Stimulated activated CD8-positive, alpha-beta memory T cell treated with anti-CD3 and anti-CD28 coated beads, Interleukin-12 subunit alpha, Interleukin-12 subunit beta, amount 100 ng/mL, for 4 hours (primary cell): ENCODE results near the gene ABCB6.

Source experiments
- DNase-seq: peaks from one replicate; pipeline ENCODE4 v3.0.0-alpha.2; 2020; ENCODE audit warnings: low read depth

Gene ABCB6

GRCh38 chr2:219245148-219245898 lies 26.6 kb upstream of the ABCB6 start, which contains the start of the genes GLB1L and STK16:
Gene GLB1L (minus strand): TSS chr2:219245444. CDS start chr2:219243573, 1,871 bp downstream.
Gene STK16 (plus strand): TSS chr2:219245479. CDS start chr2:219246000, 521 bp downstream.
- peak; percentile 84 for DNase-seq

GRCh38 chr2:219244789-219245147 lies 26.0 kb upstream of the ABCB6 start:
- DNase-seq = no peak

GRCh38 chr2:219243291-219243761 lies 24.6 kb upstream of the ABCB6 start:
- DNase-seq = no peak

- no peak for DNase-seq
Observed at GRCh38 chr2:219234331-219234730, 15.6 kb upstream of the ABCB6 start.

- DNase-seq = no peak
Observed at GRCh38 chr2:219230059-219230540, 11.3 kb upstream of the ABCB6 start.

- DNase-seq = peak; percentile 96
Observed at GRCh38 chr2:219229305-219230058, 10.7 kb upstream of the ABCB6 start, which contains the start of the genes ANKZF1 and ATG9A. Gene ANKZF1 (plus strand): TSS chr2:219229806. CDS start chr2:219230258, 452 bp downstream. Gene ATG9A (minus strand): TSS chr2:219229636. CDS start chr2:219228024, 1,612 bp downstream.

- no peak for DNase-seq
Observed at GRCh38 chr2:219228911-219229304, 10.2 kb upstream of the ABCB6 start.

GRCh38 chr2:219228041-219228910 lies 9.5 kb upstream of the ABCB6 start:
- no peak for DNase-seq

- no peak for DNase-seq
Observed at GRCh38 chr2:219225350-219225749, 6.6 kb upstream of the ABCB6 start.

- DNase-seq = no peak
Observed at GRCh38 chr2:219223831-219224610, 5.3 kb upstream of the ABCB6 start.

GRCh38 chr2:219221957-219222518 lies 3.3 kb upstream of the ABCB6 start:
- no peak for DNase-seq

- DNase-seq = no peak
Observed at GRCh38 chr2:219220652-219221402, 2.1 kb upstream of the ABCB6 start.

GRCh38 chr2:219219784-219220532 lies 1.2 kb upstream of the ABCB6 start:
- DNase-seq = no peak

- DNase-seq = no peak
Observed at GRCh38 chr2:219218217-219218731, 484 bp downstream of the ABCB6 start.

GRCh38 chr2:219216535-219216915 lies 2.2 kb downstream of the ABCB6 start:
- DNase-seq = no peak

- no peak for DNase-seq
Observed at GRCh38 chr2:219215871-219216534, 2.8 kb downstream of the ABCB6 start.

- DNase-seq = no peak
Observed at GRCh38 chr2:219214786-219215185, 4.0 kb downstream of the ABCB6 start.

GRCh38 chr2:219214141-219214540 lies 4.6 kb downstream of the ABCB6 start:
- no peak for DNase-seq
